HTR-8/SVneo (cell line): ENCODE measurements around the gene AMIGO1.
"Not testable (repeated sequence)": the region's sequence is repeated elsewhere in the genome, so short reads cannot be mapped to it uniquely, and the experiment has no call there.

Experiments
- DNase-seq: peaks from one replicate; pipeline ENCODE4 v3.0.0; 2011; ENCODE audit warnings: low spot score, mixed read lengths; ENCODE audit not compliant: insufficient read length
- FAIRE-seq: peaks from 2 replicates; lab custom pipeline; 2011; peaks lifted over from hg19 to GRCh38; lab: Jason Lieb, UNC

The AMIGO1 gene

DNA sequence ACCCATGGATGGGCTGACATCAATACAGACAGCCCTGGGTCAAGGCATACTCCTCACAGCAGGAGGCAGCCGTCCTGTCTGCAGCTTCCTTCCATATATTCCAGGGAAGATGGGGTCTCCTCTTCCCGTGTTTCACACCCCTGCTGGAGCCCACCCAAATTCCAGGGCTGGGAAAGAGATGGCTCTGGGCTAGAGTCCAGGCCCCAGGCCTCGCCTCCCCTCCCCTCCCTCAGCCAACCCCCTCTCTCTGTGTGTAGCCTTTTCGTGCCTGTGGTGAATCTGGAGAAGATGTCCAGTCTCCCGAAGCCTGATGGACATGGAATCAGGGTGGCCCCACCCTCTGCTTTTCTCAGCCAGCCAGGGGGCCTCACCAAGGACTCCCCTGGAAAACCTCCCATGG, 22.3 kb downstream of the AMIGO1 start:
- FAIRE-seq (no peak), DNase-seq (no peak)

DNA sequence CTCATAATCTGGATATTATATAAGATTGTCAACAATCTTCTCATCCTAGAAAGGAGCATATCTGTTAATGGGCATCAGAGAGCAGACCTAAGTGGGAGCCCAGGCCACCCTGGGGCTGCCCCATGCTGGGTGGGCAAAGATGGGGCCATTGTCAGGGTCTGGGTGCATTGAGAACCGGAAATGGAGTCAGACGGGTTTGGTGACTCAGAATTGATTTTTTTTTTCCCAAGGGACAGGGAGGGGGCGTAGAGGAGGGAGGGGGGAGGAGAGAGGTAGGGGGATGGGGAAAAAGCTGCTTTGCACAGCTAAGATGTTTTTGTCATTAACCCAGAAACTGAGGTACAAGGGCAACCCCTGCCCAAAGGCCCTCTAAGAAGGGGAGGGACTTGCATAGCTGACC, 24.5 kb downstream of the AMIGO1 start:
- FAIRE-seq: no peak
- no peak for DNase-seq

GRCh38 chr1:109484519-109484975, 25.0 kb downstream of the AMIGO1 start:
- no peak for FAIRE-seq

DNA sequence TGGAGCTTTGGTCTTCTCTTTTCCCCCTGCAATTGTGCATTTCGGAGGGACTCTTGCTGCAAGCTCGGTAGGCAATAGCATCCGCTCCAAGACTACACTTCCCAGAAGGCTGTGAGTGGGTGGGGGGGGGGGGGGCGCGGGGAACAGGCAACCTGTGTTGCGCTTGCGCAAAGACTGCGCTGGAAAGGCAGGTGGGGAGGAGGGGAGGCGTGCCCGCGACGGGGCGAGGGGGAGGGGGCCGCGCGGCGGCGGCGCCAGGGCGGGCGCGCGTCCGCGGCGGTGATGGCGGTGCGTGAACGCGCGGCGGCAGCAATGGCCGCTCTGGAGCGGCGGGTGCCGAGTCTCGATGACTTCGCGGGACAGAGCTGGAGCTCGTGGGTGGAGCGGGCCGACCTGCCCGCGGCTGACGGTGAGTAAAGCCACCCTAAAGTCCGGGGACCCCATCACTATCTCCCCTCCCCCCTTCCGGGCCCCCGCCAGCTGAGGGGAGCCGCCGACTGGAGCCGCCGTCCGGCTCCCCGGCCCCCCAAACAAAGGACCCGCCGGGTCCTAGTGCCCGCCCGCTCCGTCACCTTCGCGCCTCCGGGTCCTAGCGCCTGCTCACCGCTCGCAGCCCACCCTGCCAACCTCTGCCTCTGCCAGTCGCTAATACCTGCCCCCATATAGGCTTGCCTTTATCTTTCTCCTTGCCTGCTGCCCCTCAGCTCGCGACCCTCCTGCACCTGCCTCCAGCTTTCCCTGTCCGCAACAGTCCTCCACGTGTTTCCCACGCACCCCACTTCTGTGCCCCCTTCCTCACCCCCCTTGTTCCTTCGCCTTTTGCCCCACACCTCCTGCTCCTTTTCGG, 25.6 kb downstream of the AMIGO1 start, which contains the start of gene ATXN7L2:
Gene ATXN7L2, plus strand, starts transcription at position 234 of the 847 bp plus-strand sequence. Its CDS starts 49 bp downstream, at position 283.
- FAIRE-seq: peak; percentile 26

More at GRCh38 chr1:109484519-109484975, 25.0 kb downstream of the AMIGO1 start:
- DNase-seq: no peak

GRCh38 chr1:109482791-109483671, 26.5 kb downstream of the AMIGO1 start:
- FAIRE-seq: no peak

More for the DNA sequence above, 25.6 kb downstream of the AMIGO1 start, which contains the start of gene ATXN7L2:
- DNase-seq: peak; percentile 93

GRCh38 chr1:109482242-109482641, 27.3 kb downstream of the AMIGO1 start:
- no peak for DNase-seq
- no peak for FAIRE-seq

More at GRCh38 chr1:109482791-109483671, 26.5 kb downstream of the AMIGO1 start:
- DNase-seq: peak; percentile 24

GRCh38 chr1:109481646-109482045, 27.9 kb downstream of the AMIGO1 start:
- FAIRE-seq (no peak), DNase-seq (no peak)

DNA sequence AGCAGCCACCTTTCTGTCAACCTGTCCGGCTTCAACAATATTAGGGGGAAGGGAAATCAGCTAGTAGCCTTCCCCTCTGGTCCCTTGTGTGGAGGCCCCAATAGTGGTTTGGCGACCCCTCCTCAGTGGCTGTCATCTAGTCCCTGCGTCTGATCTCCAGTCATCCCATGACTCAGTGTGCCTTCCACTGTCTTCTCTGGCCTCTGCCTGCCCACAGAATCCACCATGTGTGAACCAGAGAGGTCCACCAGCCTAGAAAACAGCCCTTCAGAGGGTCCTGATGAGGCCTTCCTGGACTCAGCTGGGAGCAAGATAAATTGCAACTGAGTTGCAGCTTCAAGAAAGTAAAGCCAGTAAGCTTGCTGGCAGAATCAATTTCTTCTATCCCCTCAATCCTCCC, 29.6 kb downstream of the AMIGO1 start:
- no peak for FAIRE-seq
- no peak for DNase-seq

DNA sequence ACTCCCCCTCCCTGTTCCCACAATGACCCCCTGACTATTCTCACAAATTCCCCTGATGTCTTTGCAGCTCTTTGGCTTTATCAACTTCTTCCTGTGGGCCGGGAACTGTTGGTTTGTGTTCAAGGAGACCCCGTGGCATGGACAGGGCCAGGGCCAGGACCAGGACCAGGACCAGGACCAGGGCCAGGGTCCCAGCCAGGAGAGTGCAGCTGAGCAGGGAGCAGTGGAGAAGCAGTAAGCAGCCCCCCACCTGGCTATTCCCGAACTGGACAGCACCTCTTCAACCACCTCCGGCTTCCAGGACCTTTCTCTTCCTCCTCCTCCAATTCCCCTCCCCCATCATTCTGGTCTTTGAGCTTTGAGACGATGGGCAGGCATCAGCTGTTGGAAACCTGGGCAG, 30.2 kb downstream of the AMIGO1 start:
- DNase-seq (no peak), FAIRE-seq (no peak)

GRCh38 chr1:109478806-109479205, 30.7 kb downstream of the AMIGO1 start:
- DNase-seq (no peak), FAIRE-seq (no peak)

- DNase-seq (no peak), FAIRE-seq (no peak)
These were observed 31.7 kb downstream of the AMIGO1 start for GRCh38 chr1:109477821-109478220.

DNA sequence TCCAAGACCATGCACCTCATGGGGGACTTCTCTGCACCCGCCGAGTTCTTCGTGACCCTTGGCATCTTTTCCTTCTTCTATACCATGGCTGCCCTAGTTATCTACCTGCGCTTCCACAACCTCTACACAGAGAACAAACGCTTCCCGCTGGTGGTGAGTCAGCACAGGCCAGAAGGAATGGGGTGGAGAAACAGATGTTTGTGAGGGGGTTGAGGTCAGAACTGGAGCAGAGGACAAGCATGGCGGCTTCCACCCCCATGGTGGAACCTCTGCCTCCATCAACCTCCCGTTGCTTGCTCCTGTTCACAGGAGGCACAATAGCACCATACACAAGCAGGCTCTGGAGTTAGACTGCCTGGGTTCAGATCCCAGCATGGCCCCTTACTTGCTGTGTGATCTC, 32.7 kb downstream of the AMIGO1 start:
- no peak for FAIRE-seq
- DNase-seq: no peak

DNA sequence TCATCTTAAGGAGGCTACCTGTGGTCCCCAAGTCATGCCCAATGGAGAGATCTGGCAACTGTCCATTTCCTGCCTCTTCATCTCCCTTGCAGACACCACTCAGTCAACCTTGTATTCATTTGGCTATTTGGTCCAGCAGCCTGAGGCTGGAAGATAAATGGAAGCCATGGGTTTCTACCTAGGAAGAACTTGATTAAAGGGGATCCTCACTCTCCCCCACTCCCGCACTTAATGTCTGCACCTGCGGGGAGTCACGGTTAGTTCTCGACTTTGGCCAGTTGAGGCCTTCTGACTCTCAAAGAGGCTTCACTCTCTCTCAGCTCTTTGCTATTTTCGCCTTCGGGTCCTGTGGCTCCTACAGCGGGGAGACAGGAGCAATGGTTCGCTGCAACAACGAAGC, 34.3 kb downstream of the AMIGO1 start:
- DNase-seq (no peak), FAIRE-seq (no peak)

- DNase-seq (no peak), FAIRE-seq (no peak)
These were observed 34.8 kb downstream of the AMIGO1 start for GRCh38 chr1:109474697-109475096.

- DNase-seq, FAIRE-seq: not testable (repeated sequence)
These were observed 36.1 kb downstream of the AMIGO1 start for GRCh38 chr1:109473284-109474057.

DNA sequence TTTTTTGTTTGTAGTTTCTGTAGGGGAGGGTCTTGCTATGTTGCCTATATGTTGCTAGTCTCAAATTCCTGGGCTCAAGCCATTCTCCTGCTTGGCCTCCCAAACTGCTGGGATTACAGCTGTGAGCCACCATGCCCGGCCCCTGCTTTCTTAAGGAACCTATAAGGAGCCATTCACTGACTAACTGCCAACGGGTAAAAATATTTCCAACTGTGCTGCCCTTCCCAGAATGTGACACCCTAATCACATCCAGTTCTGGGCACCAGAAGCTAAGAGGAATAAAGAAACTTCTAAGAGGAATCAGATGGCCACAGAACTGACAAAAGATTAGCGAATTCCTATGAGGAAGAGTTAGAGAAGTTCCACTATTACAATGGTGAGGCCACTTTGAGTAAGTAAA, 36.7 kb downstream of the AMIGO1 start:
- FAIRE-seq: no peak
- no peak for DNase-seq

- DNase-seq (no peak), FAIRE-seq (no peak)
These were observed 39.3 kb downstream of the AMIGO1 start for GRCh38 chr1:109470245-109470644.

DNA sequence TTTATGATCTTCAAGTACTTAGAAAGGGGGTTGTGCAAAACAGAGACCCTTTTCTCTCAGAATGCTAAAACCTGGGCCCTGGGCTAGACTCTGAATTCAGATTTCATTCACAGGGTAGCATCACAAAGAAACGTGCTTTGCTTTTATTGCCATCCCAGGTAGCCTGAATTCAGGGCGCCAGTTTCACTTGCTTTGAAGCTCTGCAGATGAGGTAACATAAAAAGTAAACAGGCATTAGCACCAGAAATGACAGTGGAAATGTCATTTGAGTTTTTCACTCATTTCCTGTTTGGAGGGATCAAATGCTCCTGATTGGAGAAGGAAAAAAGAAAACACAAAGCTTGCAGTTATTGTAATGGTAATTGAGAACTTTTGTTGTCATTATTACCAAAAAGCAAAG, 40.6 kb downstream of the AMIGO1 start:
- FAIRE-seq (no peak), DNase-seq (no peak)

DNA sequence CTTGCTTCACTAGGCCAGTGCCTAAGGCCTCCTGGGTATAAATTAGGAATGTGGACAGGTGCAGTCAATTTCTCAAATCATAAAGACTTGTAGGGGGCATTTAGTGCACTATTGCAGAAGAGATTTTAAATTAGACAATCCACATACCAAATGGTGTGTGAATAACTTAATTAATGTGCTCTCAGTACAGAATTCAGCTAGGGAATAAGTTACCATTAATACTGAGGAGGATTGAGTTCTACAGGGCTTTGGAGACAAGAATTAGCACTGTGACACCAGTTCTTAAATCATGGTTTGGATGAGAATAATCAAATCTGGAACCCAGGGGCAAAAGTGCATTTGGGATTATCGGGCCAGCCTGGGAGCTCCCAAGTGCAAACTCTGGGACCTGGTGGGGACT, 41.5 kb downstream of the AMIGO1 start:
- DNase-seq (no peak), FAIRE-seq (no peak)

- DNase-seq: no peak
- FAIRE-seq: no peak
These were observed 42.2 kb downstream of the AMIGO1 start for GRCh38 chr1:109467301-109467777.
